ENCODE data around the gene LARGE1.

GRCh38 chr22:33481550-33481949 is 438.7 kb downstream of the LARGE1 start:
- TF ChIP-seq POLR2A (IDR thresholded peaks at IDR 0.05) (no peak), CTCF (IDR thresholded peaks at IDR 0.05) (no peak)
